ENCODE data around the gene TEX29.

Gene TEX29

GRCh38 chr13:111387026-111387871, 66.8 kb downstream of the TEX29 start:
- TF ChIP-seq GATA1 (IDR thresholded peaks at IDR 0.05; ENCODE audit: low read depth, low read length) (no peak), POLR2A (IDR thresholded peaks at IDR 0.05; ENCODE audit: low read length) (no peak)
- no peak for DNase-seq

GRCh38 chr13:111387945-111388600, 67.6 kb downstream of the TEX29 start:
- no peak for DNase-seq
- TF ChIP-seq GATA1 (IDR thresholded peaks at IDR 0.05; ENCODE audit: low read depth, low read length) = no peak
- no peak for TF ChIP-seq POLR2A (IDR thresholded peaks at IDR 0.05; ENCODE audit: low read length)

- DNase-seq = no peak
Observed at GRCh38 chr13:111388851-111389500, 68.5 kb downstream of the TEX29 start.

GRCh38 chr13:111389621-111390521, 69.4 kb downstream of the TEX29 start:
- TF ChIP-seq POLR2A (IDR thresholded peaks at IDR 0.05; ENCODE audit: low read length) (no peak), GATA1 (IDR thresholded peaks at IDR 0.05; ENCODE audit: low read depth, low read length) (no peak)
- DNase-seq = no peak

More at GRCh38 chr13:111388851-111389500, 68.5 kb downstream of the TEX29 start:
- TF ChIP-seq GATA1 (IDR thresholded peaks at IDR 0.05; ENCODE audit: low read depth, low read length) (no peak), POLR2A (IDR thresholded peaks at IDR 0.05; ENCODE audit: low read length) (no peak)

GRCh38 chr13:111390522-111391270, 70.3 kb downstream of the TEX29 start:
- no peak for DNase-seq
- TF ChIP-seq GATA1 (IDR thresholded peaks at IDR 0.05; ENCODE audit: low read depth, low read length) (no peak), POLR2A (IDR thresholded peaks at IDR 0.05; ENCODE audit: low read length) (no peak)

- no peak for DNase-seq
- no peak for TF ChIP-seq POLR2A (IDR thresholded peaks at IDR 0.05; ENCODE audit: low read length)
- no peak for TF ChIP-seq GATA1 (IDR thresholded peaks at IDR 0.05; ENCODE audit: low read depth, low read length)
Observed at GRCh38 chr13:111392486-111392885, 72.0 kb downstream of the TEX29 start.

- no peak for TF ChIP-seq POLR2A (IDR thresholded peaks at IDR 0.05; ENCODE audit: low read length)
- TF ChIP-seq GATA1 (IDR thresholded peaks at IDR 0.05; ENCODE audit: low read depth, low read length) = no peak
Observed at GRCh38 chr13:111393221-111393790, 72.9 kb downstream of the TEX29 start.

More at GRCh38 chr13:111393221-111393790, 72.9 kb downstream of the TEX29 start:
- DNase-seq = no peak

Measured in erythroblast (primary cell).